GM23338 (cell line): ENCODE results near the gene KPTN. TPM values are rescaled to one million over a fixed set of nuclear protein-coding genes. Genes with fewer than 3 reads are reported as not detected.

Source experiments
- ATAC-seq: fragments of 200-7000 bp; cut with Tn5 transposase; 3 replicates; pipeline ENCODE4 v1.9.1; 2020
- DNase-seq: peaks from one replicate; pipeline ENCODE4 v3.0.0-alpha.2; 2015; ENCODE audit warnings: low spot score
- H2AFZ ChIP-seq: fragments of 200-600 bp; sonication (generic); 2 replicates; pipeline ENCODE4 v1.8.0; 2016; ENCODE audit warnings: antibody characterized with exemption, mild to moderate bottlenecking, moderate library complexity
- H3F3A ChIP-seq: fragments of 200-600 bp; sonication (generic); replicated peaks from 2 replicates; pipeline ENCODE4 v1.8.0; 2017; ENCODE audit warnings: antibody characterized with exemption, mixed run types, low read depth
- H3K27ac ChIP-seq: fragments of 200-600 bp; sonication (generic); 2 replicates; pipeline ENCODE4 v1.6.1; 2016; ENCODE audit warnings: low read depth
- H3K27me3 ChIP-seq: fragments of 200-600 bp; sonication (generic); 2 replicates; pipeline ENCODE4 v1.8.0; 2016; ENCODE audit warnings: mild to moderate bottlenecking, mixed run types, moderate library complexity; ENCODE audit not compliant: insufficient read depth
- H3K36me3 ChIP-seq: fragments of 200-600 bp; sonication (generic); 2 replicates; pipeline ENCODE4 v1.8.0; 2016; ENCODE audit warnings: mild to moderate bottlenecking; ENCODE audit not compliant: insufficient read depth
- H3K4me1 ChIP-seq: fragments of 200-600 bp; sonication (generic); 2 replicates; pipeline ENCODE4 v1.8.0; 2016; ENCODE audit warnings: mild to moderate bottlenecking, moderate library complexity; ENCODE audit not compliant: insufficient read depth
- H3K4me2 ChIP-seq: fragments of 200-600 bp; sonication (generic); 2 replicates; pipeline ENCODE4 v1.7.1; 2017; ENCODE audit warnings: mixed run types
- H3K4me3 ChIP-seq: fragments of 200-600 bp; sonication (generic); 2 replicates; pipeline ENCODE4 v1.6.1; 2016; ENCODE audit warnings: mixed run types
- H3K79me2 ChIP-seq: fragments of 200-600 bp; sonication (generic); replicated peaks from 2 replicates; pipeline ENCODE4 v1.8.0; 2017; ENCODE audit warnings: mild to moderate bottlenecking; ENCODE audit not compliant: insufficient read depth
- H3K9me2 ChIP-seq: fragments of 200-600 bp; sonication (generic); 2 replicates; pipeline ENCODE4 v1.8.0; 2017; ENCODE audit not compliant: insufficient read depth
- H4K20me1 ChIP-seq: fragments of 200-600 bp; sonication (generic); replicated peaks from 2 replicates; pipeline ENCODE4 v1.8.0; 2017; ENCODE audit warnings: mild to moderate bottlenecking; ENCODE audit not compliant: insufficient read depth
- H3K27ac Mint-ChIP-seq: 2 replicates; pipeline ENCODE4 v1.8.0; 2020; ENCODE audit warnings: inconsistent platforms, mild to moderate bottlenecking, moderate library complexity, mixed read lengths
- H3K27me3 Mint-ChIP-seq: 3 replicates; pipeline ENCODE4 v1.8.0; 2022; ENCODE audit warnings: low read depth, mild to moderate bottlenecking, moderate library complexity, mixed read lengths, inconsistent platforms; ENCODE audit not compliant: insufficient read depth, poor library complexity
- H3K36me3 Mint-ChIP-seq: 3 replicates; pipeline ENCODE4 v1.8.0; 2021; ENCODE audit warnings: low read depth, mild to moderate bottlenecking, inconsistent platforms, moderate library complexity, mixed read lengths
- H3K4me1 Mint-ChIP-seq: 3 replicates; pipeline ENCODE4 v1.8.0; 2020; ENCODE audit warnings: mild to moderate bottlenecking, inconsistent platforms, mixed read lengths
- H3K4me3 Mint-ChIP-seq: 3 replicates; pipeline ENCODE4 v1.8.0; 2021; ENCODE audit warnings: moderate library complexity, mild to moderate bottlenecking, inconsistent platforms, mixed read lengths
- H3K9me3 Mint-ChIP-seq: 3 replicates; pipeline ENCODE4 v1.8.0; 2020; ENCODE audit warnings: moderate library complexity, mild to moderate bottlenecking, inconsistent platforms, mixed read lengths
- EZH2phosphoT487 ChIP-seq: fragments of 200-600 bp; sonication (generic); IDR thresholded peaks from one replicate; pipeline ENCODE4 v1.8.1; 2018; ENCODE audit warnings: antibody characterized with exemption; ENCODE audit not compliant: unreplicated experiment
- JUNB ChIP-seq: IDR thresholded peaks from one replicate; pipeline ENCODE4 v1.6.1; 2016; ENCODE audit warnings: antibody characterized with exemption; ENCODE audit not compliant: unreplicated experiment
- NANOG ChIP-seq: IDR thresholded peaks from 2 replicates; pipeline ENCODE4 v1.6.1; 2016; ENCODE audit warnings: antibody characterized with exemption, borderline replicate concordance
- POLR2AphosphoS5 ChIP-seq: IDR thresholded peaks from 2 replicates; pipeline ENCODE4 v1.6.1; 2016; ENCODE audit warnings: antibody characterized with exemption, low read depth
- REST ChIP-seq: IDR thresholded peaks from one replicate; pipeline ENCODE4 v1.6.1; 2018; ENCODE audit warnings: antibody characterized with exemption; ENCODE audit not compliant: unreplicated experiment
- STAT1 ChIP-seq: IDR thresholded peaks from one replicate; pipeline ENCODE4 v1.6.1; 2016; ENCODE audit warnings: antibody characterized with exemption; ENCODE audit not compliant: unreplicated experiment
- ZNF114 ChIP-seq: fragments of 250-450 bp; sonication (Bioruptor Pico); IDR thresholded peaks from 2 replicates; pipeline ENCODE4 v1.5.0; 2020; ENCODE audit warnings: mild to moderate bottlenecking, moderate library complexity
- ZNF331 ChIP-seq: fragments of 250-450 bp; sonication (Bioruptor Pico); IDR thresholded peaks from 2 replicates; pipeline ENCODE4 v1.5.0; 2020; ENCODE audit warnings: low read depth, mild to moderate bottlenecking, moderate library complexity
- polyA plus RNA-seq: library from polyadenylated mRNA; unstranded; fragments of >200 nt; fragmentation: Nextera tagmentation; extraction: Ambion mirVana; gene quantifications from 2 replicates; pipeline ENCODE4 v1.2.1, GENCODE V29; 2016
- total RNA-seq: library from RNA; depleted of rRNA; stranded (reverse); fragments of >200 nt; shearing (Covaris generic); gene quantifications from 2 replicates; pipeline ENCODE4 v1.2.3, GENCODE V29; 2014
- TF ChIP-seq, protein P1 (sequence below): fragments of 250-450 bp; sonication (Bioruptor Pico); IDR thresholded peaks from 2 replicates; pipeline ENCODE4 v1.5.0; 2020; ENCODE audit warnings: mild to moderate bottlenecking, moderate library complexity
- TF ChIP-seq, protein P2 (sequence below), 2 experiments: fragments of 200-600 bp in 1 of 2; sonication (generic) in 1 of 2; conservative IDR thresholded peaks; 2 replicates each; pipeline versions ENCODE4 v1.5.1 to v1.6.1; 2016 to 2017; ENCODE audit warnings: antibody characterized with exemption in 2 of 2, low read depth in 2 of 2, mild to moderate bottlenecking in 2 of 2, moderate library complexity in 1 of 2

KPTN gene
- total and polyA plus RNA-seq, 2 experiments from 2014 or later = 19.8 to 26.2 TPM

DNA sequence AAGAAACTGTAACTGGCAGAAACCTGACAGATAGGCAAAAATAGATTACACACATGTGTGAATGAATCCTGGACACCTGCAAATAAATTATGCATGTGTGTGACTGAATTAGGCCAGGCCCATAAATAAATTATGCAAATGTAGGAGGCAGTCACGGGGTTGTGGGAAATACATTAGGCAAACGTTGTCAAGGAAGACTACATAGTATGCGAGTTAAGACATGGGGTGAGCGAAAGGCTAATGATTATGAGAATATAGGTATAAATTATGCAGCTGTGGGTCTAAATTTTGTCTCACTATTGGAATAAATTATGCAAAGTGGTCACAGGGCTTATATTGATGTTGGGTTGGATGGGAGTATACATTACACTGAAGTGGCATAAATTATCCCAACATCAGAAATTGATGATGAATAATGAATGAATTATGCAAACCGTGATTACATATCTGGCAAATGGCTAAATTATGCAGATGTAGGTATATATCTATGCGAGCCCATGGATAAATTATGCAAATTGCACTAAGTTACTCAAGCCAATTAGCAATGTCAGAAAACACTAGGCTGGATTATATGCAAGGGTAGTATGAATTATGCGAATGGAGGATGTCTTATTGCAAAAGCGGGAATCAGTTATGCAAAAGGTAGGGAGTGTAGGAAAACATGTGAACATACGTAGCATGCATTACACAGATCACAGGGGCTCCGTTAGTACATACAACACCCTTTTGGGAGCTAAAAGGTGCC lies 19.2 kb downstream of the KPTN start:
- Mint-ChIP-seq H3K9me3 (no peaks in the 10 kb centered on the region), H3K27ac (no peak overlapping the region), H3K4me3 (no peak overlapping the region), H3K27me3 (peaks cover 20% of the 10 kb centered on the region), H3K36me3 (no peaks in the 10 kb centered on the region; the same call in 2 of the 3 replicates), H3K4me1 (peaks cover 31% of the 10 kb centered on the region)
- Histone ChIP-seq H3K4me1 (peaks cover 20% of the 10 kb centered on the region; the same call in 1 of the 2 replicates), H4K20me1 (no peaks in the 10 kb centered on the region; the same call in 1 of the 2 replicates), H3K36me3 (no peaks in the 10 kb centered on the region), H3K27ac (no peak overlapping the region), H3F3A (no peaks in the 10 kb centered on the region; the same call in 1 of the 2 replicates), H2AFZ (no peak overlapping the region), H3K4me3 (no peak overlapping the region), H3K79me2 (no peaks in the 10 kb centered on the region), H3K27me3 (no peaks in the 10 kb centered on the region), H3K4me2 (no peak overlapping the region), H3K9me2 (no peaks in the 10 kb centered on the region)
- no peak for DNase-seq
- ATAC-seq = no peak
- TF ChIP-seq STAT1 = no peak
- TF ChIP-seq NANOG = no peak
- TF ChIP-seq POLR2AphosphoS5 = no peak
- TF ChIP-seq EZH2phosphoT487 = no peak

DNA sequence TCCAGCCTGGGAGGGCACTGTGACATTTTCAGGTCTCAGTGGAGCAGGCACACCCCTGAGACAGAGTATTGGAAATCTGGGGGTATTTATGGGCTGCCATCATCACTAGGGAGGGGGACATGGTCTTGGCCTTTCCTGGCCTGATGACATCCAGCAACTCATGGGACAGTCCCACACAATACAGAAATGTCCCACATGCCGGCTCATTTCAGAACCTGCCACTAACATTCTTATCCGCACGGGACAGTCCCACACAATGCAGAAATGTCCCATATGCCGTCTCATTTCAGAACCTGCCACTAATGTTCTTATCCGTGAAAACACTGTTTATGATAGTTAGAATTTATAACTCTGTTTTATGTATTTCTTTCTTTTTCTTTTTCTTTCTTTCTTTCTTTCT lies 22.1 kb downstream of the KPTN start:
- H3K9me2 ChIP-seq = no peaks in the 10 kb centered on the region
- peaks cover 3% of the 10 kb centered on the region for H3K27me3 Mint-ChIP-seq
- ATAC-seq (no peak), DNase-seq (no peak)
- H3K36me3 ChIP-seq = no peaks in the 10 kb centered on the region
- H3K4me3 ChIP-seq = no peak overlapping the region
- H3K4me1 Mint-ChIP-seq = peaks cover 11% of the 10 kb centered on the region
- no peaks in the 10 kb centered on the region for H3K79me2 ChIP-seq
- H3K27me3 ChIP-seq = peaks cover 28% of the 10 kb centered on the region
- H3F3A ChIP-seq = no peaks in the 10 kb centered on the region
- no peak overlapping the region for H3K4me3 Mint-ChIP-seq
- H3K36me3 Mint-ChIP-seq = no peaks in the 10 kb centered on the region; the same call in 2 of the 3 replicates
- no peak overlapping the region for H2AFZ ChIP-seq
- H3K4me1 ChIP-seq = peaks cover 10% of the 10 kb centered on the region; the same call in 1 of the 2 replicates
- H3K27ac Mint-ChIP-seq = no peak overlapping the region
- H3K4me2 ChIP-seq = no peak overlapping the region
- H4K20me1 ChIP-seq = no peaks in the 10 kb centered on the region
- no peaks in the 10 kb centered on the region for H3K9me3 Mint-ChIP-seq
- no peak overlapping the region for H3K27ac ChIP-seq
- TF ChIP-seq, protein P1, sequence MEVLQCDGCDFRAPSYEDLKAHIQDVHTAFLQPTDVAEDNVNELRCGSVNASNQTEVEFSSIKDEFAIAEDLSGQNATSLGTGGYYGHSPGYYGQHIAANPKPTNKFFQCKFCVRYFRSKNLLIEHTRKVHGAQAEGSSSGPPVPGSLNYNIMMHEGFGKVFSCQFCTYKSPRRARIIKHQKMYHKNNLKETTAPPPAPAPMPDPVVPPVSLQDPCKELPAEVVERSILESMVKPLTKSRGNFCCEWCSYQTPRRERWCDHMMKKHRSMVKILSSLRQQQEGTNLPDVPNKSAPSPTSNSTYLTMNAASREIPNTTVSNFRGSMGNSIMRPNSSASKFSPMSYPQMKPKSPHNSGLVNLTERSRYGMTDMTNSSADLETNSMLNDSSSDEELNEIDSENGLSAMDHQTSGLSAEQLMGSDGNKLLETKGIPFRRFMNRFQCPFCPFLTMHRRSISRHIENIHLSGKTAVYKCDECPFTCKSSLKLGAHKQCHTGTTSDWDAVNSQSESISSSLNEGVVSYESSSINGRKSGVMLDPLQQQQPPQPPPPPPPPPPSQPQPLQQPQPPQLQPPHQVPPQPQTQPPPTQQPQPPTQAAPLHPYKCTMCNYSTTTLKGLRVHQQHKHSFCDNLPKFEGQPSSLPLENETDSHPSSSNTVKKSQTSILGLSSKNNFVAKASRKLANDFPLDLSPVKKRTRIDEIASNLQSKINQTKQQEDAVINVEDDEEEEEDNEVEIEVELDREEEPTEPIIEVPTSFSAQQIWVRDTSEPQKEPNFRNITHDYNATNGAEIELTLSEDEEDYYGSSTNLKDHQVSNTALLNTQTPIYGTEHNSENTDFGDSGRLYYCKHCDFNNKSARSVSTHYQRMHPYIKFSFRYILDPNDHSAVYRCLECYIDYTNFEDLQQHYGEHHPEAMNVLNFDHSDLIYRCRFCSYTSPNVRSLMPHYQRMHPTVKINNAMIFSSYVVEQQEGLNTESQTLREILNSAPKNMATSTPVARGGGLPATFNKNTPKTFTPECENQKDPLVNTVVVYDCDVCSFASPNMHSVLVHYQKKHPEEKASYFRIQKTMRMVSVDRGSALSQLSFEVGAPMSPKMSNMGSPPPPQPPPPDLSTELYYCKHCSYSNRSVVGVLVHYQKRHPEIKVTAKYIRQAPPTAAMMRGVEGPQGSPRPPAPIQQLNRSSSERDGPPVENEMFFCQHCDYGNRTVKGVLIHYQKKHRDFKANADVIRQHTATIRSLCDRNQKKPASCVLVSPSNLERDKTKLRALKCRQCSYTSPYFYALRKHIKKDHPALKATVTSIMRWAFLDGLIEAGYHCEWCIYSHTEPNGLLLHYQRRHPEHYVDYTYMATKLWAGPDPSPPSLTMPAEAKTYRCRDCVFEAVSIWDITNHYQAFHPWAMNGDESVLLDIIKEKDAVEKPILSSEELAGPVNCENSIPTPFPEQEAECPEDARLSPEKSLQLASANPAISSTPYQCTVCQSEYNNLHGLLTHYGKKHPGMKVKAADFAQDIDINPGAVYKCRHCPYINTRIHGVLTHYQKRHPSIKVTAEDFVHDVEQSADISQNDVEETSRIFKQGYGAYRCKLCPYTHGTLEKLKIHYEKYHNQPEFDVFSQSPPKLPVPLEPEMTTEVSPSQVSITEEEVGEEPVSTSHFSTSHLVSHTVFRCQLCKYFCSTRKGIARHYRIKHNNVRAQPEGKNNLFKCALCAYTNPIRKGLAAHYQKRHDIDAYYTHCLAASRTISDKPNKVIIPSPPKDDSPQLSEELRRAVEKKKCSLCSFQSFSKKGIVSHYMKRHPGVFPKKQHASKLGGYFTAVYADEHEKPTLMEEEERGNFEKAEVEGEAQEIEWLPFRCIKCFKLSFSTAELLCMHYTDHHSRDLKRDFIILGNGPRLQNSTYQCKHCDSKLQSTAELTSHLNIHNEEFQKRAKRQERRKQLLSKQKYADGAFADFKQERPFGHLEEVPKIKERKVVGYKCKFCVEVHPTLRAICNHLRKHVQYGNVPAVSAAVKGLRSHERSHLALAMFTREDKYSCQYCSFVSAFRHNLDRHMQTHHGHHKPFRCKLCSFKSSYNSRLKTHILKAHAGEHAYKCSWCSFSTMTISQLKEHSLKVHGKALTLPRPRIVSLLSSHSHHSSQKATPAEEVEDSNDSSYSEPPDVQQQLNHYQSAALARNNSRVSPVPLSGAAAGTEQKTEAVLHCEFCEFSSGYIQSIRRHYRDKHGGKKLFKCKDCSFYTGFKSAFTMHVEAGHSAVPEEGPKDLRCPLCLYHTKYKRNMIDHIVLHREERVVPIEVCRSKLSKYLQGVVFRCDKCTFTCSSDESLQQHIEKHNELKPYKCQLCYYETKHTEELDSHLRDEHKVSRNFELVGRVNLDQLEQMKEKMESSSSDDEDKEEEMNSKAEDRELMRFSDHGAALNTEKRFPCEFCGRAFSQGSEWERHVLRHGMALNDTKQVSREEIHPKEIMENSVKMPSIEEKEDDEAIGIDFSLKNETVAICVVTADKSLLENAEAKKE (CRISPR knock-in tag) = no peak
- no peak for TF ChIP-seq REST
- TF ChIP-seq EZH2phosphoT487 = no peak
- TF ChIP-seq ZNF331 (CRISPR knock-in tag) = no peak
- TF ChIP-seq ZNF114 = no peak
- TF ChIP-seq, protein P2, sequence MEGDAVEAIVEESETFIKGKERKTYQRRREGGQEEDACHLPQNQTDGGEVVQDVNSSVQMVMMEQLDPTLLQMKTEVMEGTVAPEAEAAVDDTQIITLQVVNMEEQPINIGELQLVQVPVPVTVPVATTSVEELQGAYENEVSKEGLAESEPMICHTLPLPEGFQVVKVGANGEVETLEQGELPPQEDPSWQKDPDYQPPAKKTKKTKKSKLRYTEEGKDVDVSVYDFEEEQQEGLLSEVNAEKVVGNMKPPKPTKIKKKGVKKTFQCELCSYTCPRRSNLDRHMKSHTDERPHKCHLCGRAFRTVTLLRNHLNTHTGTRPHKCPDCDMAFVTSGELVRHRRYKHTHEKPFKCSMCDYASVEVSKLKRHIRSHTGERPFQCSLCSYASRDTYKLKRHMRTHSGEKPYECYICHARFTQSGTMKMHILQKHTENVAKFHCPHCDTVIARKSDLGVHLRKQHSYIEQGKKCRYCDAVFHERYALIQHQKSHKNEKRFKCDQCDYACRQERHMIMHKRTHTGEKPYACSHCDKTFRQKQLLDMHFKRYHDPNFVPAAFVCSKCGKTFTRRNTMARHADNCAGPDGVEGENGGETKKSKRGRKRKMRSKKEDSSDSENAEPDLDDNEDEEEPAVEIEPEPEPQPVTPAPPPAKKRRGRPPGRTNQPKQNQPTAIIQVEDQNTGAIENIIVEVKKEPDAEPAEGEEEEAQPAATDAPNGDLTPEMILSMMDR (conservative IDR thresholded peaks at IDR 0.05; ENCODE audit: low read depth in 2 of 2) = no peak
- TF ChIP-seq JUNB = no peak
